Transverse colon (tissue), 4 donors: ENCODE results near the gene ASAP3. TPM values are rescaled to one million over a fixed set of nuclear protein-coding genes. Genes with fewer than 3 reads are reported as not detected.

Source experiments
- DNase-seq: peaks from one replicate; pipeline ENCODE4 v3.0.0-alpha.2; 2019
- H3K27ac ChIP-seq, 4 donors: fragments of 200-600 bp; sonication (generic); 2 replicates each; pipeline ENCODE4 v1.5.1; 2016 to 2018; ENCODE audit warnings: inconsistent platforms in 4 of 4
- H3K27me3 ChIP-seq: fragments of 200-600 bp; sonication (generic); 2 replicates; pipeline ENCODE4 v1.5.1; 2017; ENCODE audit warnings: inconsistent platforms
- H3K36me3 ChIP-seq, 4 donors: fragments of 200-600 bp; sonication (generic); 2 replicates each; pipeline ENCODE4 v1.5.1; 2017 to 2019; ENCODE audit warnings: inconsistent platforms in 4 of 4
- H3K4me1 ChIP-seq, 4 donors: fragments of 200-600 bp; sonication (generic); 2 replicates each; pipeline ENCODE4 v1.5.1; 2017 to 2020; ENCODE audit warnings: inconsistent platforms in 4 of 4
- H3K4me3 ChIP-seq, 4 donors: fragments of 200-600 bp; sonication (generic); 1 replicate in 1 of 4; 2 replicates in 3 of 4; pipeline versions ENCODE4 v1.5.1 to v1.6.1; 2017 to 2019; ENCODE audit warnings: inconsistent platforms in 4 of 4
- H3K9me3 ChIP-seq, 2 donors: fragments of 200-600 bp; sonication (generic); 2 replicates each; pipeline ENCODE4 v1.5.1; 2017 to 2019; ENCODE audit warnings: inconsistent platforms in 2 of 2
- EP300 ChIP-seq: sonication (generic); formaldehyde crosslinking; IDR thresholded peaks from one replicate; pipeline ENCODE4 v1.6.1; 2017; ENCODE audit warnings: antibody characterized with exemption, low read depth
- POLR2A ChIP-seq: fragments of 450-650 bp; IDR thresholded peaks from one replicate; pipeline ENCODE4 v1.6.1; 2016; ENCODE audit warnings: antibody characterized with exemption, mild to moderate bottlenecking, moderate library complexity
- POLR2AphosphoS5 ChIP-seq, 3 donors: sonication (generic); formaldehyde crosslinking; IDR thresholded peaks; one replicate each; pipeline ENCODE4 v1.6.1; 2016; ENCODE audit warnings: antibody characterized with exemption in 3 of 3
- WGBS, 2 donors: methylation state at CpG; one replicate each; pipeline ENCODE4 v1.1.5; 2018; ENCODE audit warnings: low coverage in 1 of 2; 5-methylcytosine and 5-hydroxymethylcytosine counted together
- in situ Hi-C, 4 donors: fragments of 200-750 bp; cut with MboI; loops; one replicate each; pipeline versions ENCODE4 v1.15.0 to v1.15.1; 2017; ENCODE audit warnings: low sequenced_read_pairs in 3 of 4, low pct_ligation_motif_present in 1 of 4, low pct_unique_long_range_greater_than_20kb in 1 of 4
- intact Hi-C: fragments of 100-400 bp; cut with DNase I; formaldehyde crosslinking; loops from one replicate; pipeline ENCODE4 v1.15.1; 2023; ENCODE audit warnings: low total_unique reads
- total RNA-seq, 4 donors: library from RNA; depleted of rRNA; stranded (reverse); fragments of >200 nt; gene quantifications; one replicate each; pipeline ENCODE4 v1.1.0, GENCODE V29; 2016
- TF ChIP-seq, protein P1 (sequence below), 5 experiments: fragments of 200-600 bp in 3 of 5; fragments of 450-650 bp in 2 of 5; sonication (generic) in 3 of 5; IDR thresholded peaks; 1 replicate in 2 of 5; 2 replicates in 3 of 5; pipeline ENCODE4 v1.5.1; 2016 to 2017; ENCODE audit warnings: antibody characterized with exemption in 5 of 5, inconsistent platforms in 3 of 5, mild to moderate bottlenecking in 2 of 5, moderate library complexity in 1 of 5

Gene ASAP3
- total RNA-seq, 4 donors from 2014 or later, result 38.2 to 62.9 (median 48.3) TPM

DNA sequence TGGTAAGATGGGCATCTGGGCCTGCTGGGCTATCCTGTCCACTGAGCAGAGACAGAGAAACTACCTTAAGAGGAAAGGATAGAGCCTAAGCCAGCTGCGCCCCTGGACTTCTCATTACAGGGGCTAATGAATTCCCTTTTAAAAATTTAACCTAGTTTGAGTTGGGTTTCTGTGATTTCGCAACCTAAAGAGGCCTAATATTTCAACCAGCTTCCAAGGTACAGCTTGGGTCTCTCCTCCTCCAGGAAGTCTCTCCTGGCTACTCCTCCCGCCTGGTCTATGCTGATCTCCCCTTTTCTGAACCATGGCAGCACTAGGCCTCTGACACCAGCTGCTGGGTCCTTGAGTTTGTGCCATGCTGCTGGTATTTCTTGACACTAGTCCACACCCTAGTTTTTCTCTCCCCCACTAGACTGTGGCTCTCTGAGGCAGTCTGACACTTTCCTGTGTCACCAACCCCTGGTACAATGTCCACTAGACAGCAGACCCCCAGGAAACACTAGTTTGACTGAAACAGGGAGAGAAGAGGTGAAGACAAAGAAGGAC lies 30.5 kb downstream of the ASAP3 start:
- in situ Hi-C loops, result no loop called here
- no peak overlapping the region for H3K4me3 ChIP-seq
- DNase-seq, result no peak

DNA sequence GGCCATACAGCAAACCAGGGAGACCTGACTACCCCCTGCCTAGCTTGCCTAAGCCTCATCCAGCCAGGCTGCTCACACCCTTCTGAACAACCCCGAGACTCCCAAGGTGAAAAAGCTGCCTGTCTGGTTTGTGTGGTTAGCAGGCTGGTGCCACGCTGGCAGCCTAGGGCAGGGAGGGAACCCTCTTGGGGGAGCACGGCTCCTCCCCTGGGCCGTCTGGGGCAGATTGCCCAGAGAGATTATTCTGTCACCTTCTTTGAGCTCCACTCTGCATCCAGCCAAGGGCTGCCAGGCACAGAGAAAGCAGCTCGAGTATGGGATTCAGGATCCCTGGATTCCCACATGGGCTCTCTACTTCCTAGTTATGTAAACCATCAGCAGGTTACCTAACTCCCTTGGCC lies 32.0 kb downstream of the ASAP3 start:
- Histone ChIP-seq H3K27ac (peak overlapping the region; percentile 68 to 82 (median 75)), H3K4me3 (no peak overlapping the region), H3K9me3 (no peaks in the 10 kb centered on the region), H3K4me1 (peaks cover 7 to 35% (median 30%) of the 10 kb centered on the region in 4 donors), H3K36me3 (no peaks in the 10 kb centered on the region), H3K27me3 (no peaks in the 10 kb centered on the region)
- WGBS, 2 donors, result 23% methylated on average over 5 of the region's 5 CpGs; no CpG with 5 or more reads in 1 of the 2 donors
- intact Hi-C loops (no loop called here), in situ Hi-C loops (no loop called here)
- DNase-seq, result peak; percentile 91
- TF ChIP-seq POLR2A (peak; percentile 69), POLR2AphosphoS5 (IDR thresholded peaks at IDR 0.05) (peak; percentile 64 to 83 (median 72)), EP300 (peak; percentile 61)
- TF ChIP-seq, protein P1, sequence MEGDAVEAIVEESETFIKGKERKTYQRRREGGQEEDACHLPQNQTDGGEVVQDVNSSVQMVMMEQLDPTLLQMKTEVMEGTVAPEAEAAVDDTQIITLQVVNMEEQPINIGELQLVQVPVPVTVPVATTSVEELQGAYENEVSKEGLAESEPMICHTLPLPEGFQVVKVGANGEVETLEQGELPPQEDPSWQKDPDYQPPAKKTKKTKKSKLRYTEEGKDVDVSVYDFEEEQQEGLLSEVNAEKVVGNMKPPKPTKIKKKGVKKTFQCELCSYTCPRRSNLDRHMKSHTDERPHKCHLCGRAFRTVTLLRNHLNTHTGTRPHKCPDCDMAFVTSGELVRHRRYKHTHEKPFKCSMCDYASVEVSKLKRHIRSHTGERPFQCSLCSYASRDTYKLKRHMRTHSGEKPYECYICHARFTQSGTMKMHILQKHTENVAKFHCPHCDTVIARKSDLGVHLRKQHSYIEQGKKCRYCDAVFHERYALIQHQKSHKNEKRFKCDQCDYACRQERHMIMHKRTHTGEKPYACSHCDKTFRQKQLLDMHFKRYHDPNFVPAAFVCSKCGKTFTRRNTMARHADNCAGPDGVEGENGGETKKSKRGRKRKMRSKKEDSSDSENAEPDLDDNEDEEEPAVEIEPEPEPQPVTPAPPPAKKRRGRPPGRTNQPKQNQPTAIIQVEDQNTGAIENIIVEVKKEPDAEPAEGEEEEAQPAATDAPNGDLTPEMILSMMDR (IDR thresholded peaks at IDR 0.05), result no peak

More for the DNA sequence above, 30.5 kb downstream of the ASAP3 start:
- WGBS, 2 donors, result 97% methylated on average over 3 of the region's 3 CpGs; no CpG with 5 or more reads in 1 of the 2 donors
- TF ChIP-seq POLR2AphosphoS5 (IDR thresholded peaks at IDR 0.05) (no peak), EP300 (no peak), POLR2A (no peak)
- TF ChIP-seq, protein P1 (IDR thresholded peaks at IDR 0.05), result no peak
- Histone ChIP-seq H3K36me3 (no peaks in the 10 kb centered on the region), H3K27me3 (no peaks in the 10 kb centered on the region), H3K9me3 (no peaks in the 10 kb centered on the region), H3K27ac (no peak overlapping the region), H3K4me1 (peaks cover 7 to 35% (median 30%) of the 10 kb centered on the region in 4 donors)
- intact Hi-C loops, result no loop called here

DNA sequence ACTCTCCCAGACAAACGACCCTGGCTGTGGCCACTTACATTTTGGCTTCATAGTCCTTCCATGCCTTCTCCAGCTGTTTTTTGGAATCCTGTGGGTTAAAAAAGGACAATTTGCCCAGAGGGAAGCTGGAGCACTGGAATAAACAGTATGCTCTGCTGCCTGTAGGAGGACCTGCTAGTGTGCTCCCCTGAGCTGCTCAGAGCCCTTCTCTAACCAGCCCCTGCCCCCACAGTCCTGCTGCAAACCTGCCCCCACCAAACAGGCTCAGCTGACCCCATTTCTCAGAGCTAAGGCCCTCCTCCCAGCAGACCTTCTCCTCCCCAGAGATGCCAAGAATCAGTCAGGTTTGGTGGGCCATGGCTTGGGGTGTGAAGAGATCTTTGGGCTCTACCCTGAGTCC lies 32.5 kb downstream of the ASAP3 start:
- 0 to 25% methylated on average over 1 of the region's 1 CpG for WGBS, 2 donors
- no peak for DNase-seq
- intact Hi-C loops (no loop called here), in situ Hi-C loops (no loop called here)
- Histone ChIP-seq H3K4me1 (peaks cover 7 to 35% (median 30%) of the 10 kb centered on the region in 4 donors), H3K27me3 (no peaks in the 10 kb centered on the region), H3K27ac (peak overlapping the region; percentile 68 to 82 (median 75)), H3K9me3 (no peaks in the 10 kb centered on the region), H3K36me3 (no peaks in the 10 kb centered on the region), H3K4me3 (no peak overlapping the region)
- TF ChIP-seq EP300 (no peak), POLR2A (no peak), POLR2AphosphoS5 (IDR thresholded peaks at IDR 0.05) (no peak)
- TF ChIP-seq, protein P1 (IDR thresholded peaks at IDR 0.05), result peak in 1 of 5 experiments; percentile 33

DNA sequence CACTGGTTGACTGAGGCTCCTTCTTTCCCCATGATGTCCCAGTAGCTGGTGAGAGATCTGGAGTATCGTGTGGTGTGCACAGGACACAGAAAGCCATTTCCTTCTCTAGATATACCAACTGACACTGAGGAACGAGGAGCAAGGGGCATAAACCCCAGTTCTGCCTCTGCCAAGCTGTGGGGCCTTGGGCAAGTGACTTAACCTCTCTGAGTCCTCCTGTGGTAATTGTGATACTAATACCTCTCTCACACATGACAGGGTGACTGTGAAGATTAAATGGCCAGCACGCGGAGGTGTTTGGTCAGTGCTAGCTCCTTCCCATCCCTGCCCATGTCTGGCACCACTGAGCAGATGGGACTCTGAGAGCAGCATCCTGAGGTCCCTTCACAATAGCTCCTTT lies 33.1 kb downstream of the ASAP3 start:
- intact Hi-C loops, result no loop called here
- H3K4me1 ChIP-seq, result peaks cover 7 to 35% (median 30%) of the 10 kb centered on the region in 4 donors
- TF ChIP-seq EP300 (no peak), POLR2AphosphoS5 (IDR thresholded peaks at IDR 0.05) (no peak), POLR2A (no peak)
- TF ChIP-seq, protein P1 (IDR thresholded peaks at IDR 0.05), result no peak
- no peaks in the 10 kb centered on the region for H3K36me3 ChIP-seq
- H3K9me3 ChIP-seq, result no peaks in the 10 kb centered on the region
- no peaks in the 10 kb centered on the region for H3K27me3 ChIP-seq
- H3K4me3 ChIP-seq, result no peak overlapping the region
- H3K27ac ChIP-seq, result peak overlapping the region; percentile 68 to 82 (median 75)
- WGBS, 2 donors, result 40 to 96% methylated on average over 1 to 4 of the region's 4 CpGs
- in situ Hi-C loops, result no loop called here
- no peak for DNase-seq
